CD4-positive, alpha-beta T cell treated with Interleukin-1 beta for 1 hour (primary cell): Measurements from ENCODE around the gene TAF6.
A peak's percentile ranks its signal among the peaks of the same experiment; 100 is the strongest.

Experiments
- DNase-seq, 2 donors: peaks; one replicate each; pipeline ENCODE4 v3.0.0-alpha.2; 2020 to 2022

Gene TAF6

DNA sequence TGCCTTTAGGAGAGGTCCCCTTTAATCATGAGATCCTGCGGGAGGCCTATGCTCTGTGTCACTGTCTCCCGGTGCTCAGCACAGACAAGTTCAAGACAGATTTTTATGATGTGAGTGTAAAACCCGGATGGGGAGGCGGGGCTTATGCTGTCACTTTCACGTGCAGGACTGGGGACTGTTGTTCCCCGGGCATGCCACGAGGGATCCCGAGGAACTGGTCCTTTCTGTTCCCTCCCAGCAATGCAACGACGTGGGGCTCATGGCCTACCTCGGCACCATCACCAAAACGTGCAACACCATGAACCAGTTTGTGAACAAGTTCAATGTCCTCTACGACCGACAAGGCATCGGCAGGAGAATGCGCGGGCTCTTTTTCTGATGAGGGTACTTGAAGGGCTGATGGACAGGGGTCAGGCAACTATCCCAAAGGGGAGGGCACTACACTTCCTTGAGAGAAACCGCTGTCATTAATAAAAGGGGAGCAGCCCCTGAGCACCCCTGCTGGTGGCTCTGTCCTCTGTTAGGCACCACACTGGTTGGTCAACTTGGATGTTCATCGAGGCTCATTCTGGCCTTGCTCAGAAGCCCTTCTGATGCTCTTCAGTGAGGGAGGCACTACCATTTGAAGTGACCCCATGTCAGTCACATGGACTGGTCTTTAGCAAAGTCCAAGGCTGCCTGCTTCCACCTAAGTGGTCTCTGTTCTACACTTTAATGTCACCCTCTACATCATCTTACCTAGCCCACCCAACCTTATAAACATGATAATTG lies 27.6 kb downstream of the TAF6 start:
- no peak for DNase-seq

- DNase-seq = no peak
These were observed 28.4 kb downstream of the TAF6 start for GRCh38 chr7:100090527-100091410.

DNA sequence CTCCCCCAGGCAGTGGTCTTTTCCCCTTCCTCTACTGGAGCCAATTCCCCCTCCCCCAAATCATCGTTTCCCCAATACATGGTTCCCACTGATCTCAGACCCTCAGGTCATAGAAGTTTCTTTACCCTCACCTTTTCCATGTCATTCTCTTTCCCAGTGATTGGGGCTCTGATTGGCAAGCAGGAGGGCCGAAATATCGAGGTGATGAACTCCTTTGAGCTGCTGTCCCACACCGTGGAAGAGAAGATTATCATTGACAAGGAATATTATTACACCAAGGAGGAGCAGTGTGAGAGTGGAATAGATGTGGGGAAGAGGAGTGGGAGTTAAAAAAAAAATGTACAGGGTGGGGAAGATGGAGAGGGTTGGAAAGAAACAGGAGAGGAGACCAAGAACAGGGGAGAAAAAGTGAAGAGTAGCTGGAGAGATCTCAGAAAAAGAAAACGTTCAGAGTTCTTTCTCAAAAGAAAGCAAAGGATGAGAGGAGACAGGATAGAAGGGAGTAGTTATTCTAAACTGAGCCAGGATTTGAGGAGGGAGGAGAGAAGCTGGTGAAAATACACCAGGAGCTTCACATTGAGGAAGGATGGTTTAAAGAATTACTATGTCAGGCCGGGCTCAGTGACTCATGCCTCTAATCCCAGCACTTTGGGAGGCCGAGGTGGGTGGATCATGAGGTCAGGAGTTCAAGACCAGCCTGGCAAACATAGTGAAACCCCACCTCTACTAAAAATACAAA lies 29.5 kb downstream of the TAF6 start:
- DNase-seq = no peak

- DNase-seq = peak; percentile 81 to 90
These were observed 30.3 kb downstream of the TAF6 start, which contains the start of gene COPS6 for GRCh38 chr7:100088621-100089457. COPS6 (plus strand) TSS chr7:100088969; CDS start chr7:100088991, 22 bp downstream.

DNA sequence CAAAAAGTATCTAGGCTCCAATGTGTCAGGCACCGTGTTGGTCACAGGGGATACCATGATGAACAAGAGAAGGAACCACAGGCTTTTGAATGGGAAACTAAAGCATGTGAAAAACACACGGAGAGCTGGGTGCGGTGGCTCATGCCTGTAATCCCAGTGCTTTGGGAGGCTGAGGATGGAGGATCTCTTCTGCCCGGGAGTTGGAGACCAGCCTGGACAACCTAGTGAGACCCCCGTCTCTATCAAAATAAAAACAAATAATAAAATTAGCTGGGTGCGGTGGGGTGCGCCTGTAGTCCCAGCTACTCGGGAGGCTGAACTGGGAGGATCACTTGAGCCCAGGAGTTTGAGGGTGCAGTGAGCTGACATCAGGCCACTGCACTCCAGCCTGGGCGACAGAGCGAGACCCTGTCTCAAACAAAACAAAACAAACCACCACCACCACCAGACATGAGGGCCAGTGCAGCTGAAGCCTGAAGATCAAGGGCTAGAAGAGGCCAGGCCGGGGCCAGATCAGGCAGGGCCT lies 31.0 kb downstream of the TAF6 start:
- no peak for DNase-seq

- DNase-seq = no peak
These were observed 32.0 kb downstream of the TAF6 start for GRCh38 chr7:100087055-100087750.

GRCh38 chr7:100085515-100085914 lies 33.6 kb downstream of the TAF6 start:
- no peak for DNase-seq

GRCh38 chr7:100082978-100083377 lies 36.2 kb downstream of the TAF6 start:
- no peak for DNase-seq

- peak; percentile 99 for DNase-seq
These were observed 37.5 kb downstream of the TAF6 start, which contains the start of gene ZNF3 for GRCh38 chr7:100081535-100082102. ZNF3 (minus strand) TSS chr7:100081723; CDS start chr7:100077357, 4,366 bp downstream.

DNA sequence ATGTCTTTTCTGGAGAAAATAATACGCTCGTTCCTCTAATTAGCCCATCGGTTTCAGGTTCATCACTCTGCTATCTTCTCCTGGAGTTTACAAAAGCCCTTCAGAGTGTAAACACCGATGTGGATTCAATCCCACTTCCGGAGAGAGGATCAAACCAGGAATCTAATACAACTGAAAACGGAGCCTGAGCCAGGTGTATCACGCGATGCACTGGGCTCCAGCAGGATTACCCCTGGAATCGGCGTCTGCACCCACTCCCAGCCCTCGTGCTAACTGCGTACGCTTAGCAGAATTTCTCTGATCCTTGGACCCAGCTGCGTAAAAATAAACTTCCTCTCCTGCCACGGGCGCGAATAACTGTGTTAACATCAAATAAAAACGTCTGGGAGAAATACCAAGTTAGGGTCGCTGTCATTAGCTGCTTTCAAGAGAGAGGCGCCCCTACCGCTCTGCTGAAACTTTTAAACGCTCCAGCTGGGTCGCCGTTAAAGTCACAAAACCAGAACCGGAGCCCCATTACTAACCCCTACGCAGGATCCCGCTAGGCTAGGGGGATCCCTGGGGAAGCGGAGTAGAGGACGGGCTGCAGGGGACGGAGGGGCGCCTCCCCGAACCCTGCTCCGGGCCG lies 38.1 kb downstream of the TAF6 start:
- peak in 1 of 2 donors; percentile 13 for DNase-seq

DNA sequence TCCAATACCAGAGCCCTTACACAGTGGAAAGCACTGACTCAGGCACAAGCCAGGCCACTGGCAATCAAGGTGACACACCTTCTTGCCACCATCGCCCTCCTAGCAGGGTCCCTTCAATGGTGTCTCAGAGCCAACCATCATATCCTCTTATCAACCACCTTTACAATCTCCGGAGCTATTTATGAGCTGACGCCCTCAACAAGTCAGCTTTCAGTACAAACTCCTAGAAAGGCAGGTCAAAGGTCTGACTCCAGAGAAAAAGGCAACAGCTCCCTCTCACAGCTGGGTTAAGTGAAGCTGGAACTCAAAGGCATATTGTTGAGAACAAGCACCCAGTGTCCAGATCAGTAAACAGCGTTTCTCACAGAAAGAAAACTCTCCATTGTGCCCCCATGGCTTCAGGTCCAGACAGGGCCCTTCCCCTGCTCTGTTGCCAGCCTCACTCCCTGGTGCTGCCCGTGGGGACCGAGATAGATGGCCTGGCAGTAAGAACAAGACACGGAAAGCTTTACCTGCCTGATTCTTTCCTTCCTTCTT lies 40.1 kb downstream of the TAF6 start:
- no peak for DNase-seq

DNA sequence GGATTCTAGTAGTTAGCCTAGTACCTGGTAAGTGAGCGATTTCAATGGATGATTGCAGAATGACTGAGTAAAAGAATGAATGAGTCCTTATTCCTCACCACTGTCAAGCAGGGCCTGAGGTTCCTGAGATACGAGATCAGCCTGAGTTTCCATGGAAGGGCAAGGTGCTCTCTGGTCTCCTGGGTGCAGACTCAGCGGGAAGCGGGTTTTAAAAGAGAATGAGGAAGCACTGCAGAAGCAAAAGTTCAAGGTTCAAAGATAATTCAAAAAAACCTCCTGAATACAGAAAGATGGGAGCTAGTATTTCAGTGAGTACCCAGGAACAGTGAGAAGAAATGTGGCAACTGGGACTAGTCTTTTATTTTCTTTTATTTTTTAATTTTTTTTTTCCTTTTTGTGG lies 42.0 kb downstream of the TAF6 start:
- DNase-seq = no peak

GRCh38 chr7:100075418-100075817 lies 43.7 kb downstream of the TAF6 start:
- no peak for DNase-seq

DNA sequence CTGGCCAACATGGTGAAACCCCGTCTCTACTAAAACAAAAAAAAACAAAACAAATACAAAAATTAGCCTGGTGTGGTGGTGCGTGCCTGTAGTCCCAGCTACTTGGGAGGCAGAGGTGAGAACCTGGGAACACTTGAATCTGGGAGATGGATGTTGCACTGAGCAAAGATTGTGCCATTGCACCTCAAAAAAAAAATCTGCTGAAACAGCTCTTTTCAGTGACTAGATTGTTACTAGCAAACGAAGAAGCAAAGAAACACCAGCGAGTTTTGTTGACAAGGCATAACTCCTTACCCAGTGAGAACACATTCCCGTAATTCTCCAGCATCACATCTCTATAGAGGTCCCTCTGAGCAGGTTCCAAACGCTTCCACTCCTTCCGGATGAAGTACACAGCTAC lies 44.3 kb downstream of the TAF6 start:
- DNase-seq = no peak

- DNase-seq = no peak
These were observed 46.7 kb downstream of the TAF6 start for GRCh38 chr7:100072462-100072861.

DNA sequence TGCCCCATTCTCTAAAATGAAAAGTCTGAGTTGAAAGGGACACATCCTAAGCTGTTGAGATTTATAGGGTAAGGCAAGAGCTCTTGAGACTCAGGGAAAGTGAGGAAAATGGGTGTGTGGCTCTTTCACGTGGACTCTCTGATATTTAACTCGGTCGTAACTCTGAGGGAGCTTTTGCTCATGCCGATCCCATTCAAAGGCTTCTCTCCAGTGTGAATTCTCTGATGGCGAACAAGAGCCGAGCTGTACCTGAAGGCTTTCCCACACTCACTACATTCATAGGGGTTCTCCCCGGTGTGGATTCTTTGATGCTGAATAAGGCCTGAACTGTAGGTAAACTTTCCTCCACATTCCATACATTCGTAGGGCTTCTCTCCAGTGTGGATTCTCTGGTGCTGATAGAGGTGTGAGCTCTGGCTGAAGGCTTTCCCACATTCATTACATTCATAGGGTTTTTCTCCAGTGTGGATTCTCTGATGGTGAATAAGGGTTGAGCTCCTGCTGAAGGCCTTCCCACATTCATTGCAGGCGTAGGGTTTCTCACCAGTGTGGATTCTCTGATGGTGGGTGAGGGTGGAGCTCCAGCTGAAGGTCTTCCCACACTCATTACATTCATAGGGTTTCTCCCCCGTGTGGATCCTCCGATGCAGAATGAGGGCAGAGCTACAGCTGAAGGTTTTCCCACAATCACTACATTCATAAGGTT lies 48.0 kb downstream of the TAF6 start:
- no peak for DNase-seq

DNA sequence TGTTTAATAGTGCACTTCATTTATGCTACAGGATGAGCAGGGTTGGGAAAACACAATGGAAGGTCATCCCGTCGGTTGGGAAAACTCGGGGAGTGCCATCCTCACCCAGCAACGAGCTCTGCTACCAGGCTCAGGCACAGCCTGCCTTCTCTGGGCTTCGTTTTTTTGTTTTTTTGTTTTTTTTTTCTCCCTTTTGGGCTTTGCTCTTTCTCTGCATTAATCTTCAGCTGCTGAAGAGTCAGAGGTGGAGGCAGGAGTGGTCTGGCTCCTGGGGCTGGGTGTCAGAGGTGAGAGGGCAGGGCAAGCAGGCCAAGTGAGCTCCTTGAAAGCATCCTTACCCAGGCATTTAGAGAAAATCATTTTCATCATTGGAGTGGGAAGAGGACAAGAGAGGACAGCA lies 49.2 kb downstream of the TAF6 start:
- DNase-seq = no peak

- no peak for DNase-seq
These were observed 52.2 kb downstream of the TAF6 start for GRCh38 chr7:100066953-100067352.

DNA sequence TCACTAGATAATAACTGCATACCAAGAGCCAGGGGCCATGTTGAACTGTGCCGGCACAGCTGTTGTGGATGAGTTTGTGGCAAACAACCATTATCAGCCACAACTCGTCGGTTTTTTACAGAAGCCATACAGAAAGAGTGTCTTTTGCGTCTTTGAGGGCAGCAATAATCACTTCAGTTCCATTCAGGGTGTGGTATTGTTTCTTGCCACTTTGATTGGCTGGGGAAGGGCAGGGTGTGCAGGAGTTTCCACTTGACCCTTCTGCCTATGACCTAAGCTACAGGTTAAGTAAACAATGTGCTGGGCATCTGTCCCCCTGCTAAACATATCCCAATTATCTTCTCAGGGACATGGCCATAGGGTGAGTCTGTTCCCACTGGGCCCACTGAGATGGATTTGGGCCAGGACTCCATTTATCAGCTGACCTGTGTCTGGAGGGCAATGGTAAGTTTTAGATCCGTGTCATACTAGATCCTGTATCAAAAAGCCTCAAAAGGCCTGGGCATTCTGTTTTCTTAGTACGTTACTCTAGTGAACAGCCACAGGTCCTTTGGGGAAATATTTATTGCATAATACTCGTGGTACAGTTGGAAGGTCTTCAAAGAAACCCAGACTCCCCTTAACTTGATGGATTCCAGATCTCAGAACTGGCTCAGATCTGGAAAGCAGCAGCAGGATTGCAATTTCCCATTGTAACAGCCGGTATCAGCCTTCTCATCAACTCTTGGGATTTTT lies 53.5 kb downstream of the TAF6 start:
- DNase-seq = no peak
